ENCODE data around the gene HHLA2.

GRCh38 chr3:108359011-108359410, 62.7 kb downstream of the HHLA2 start:
- TF ChIP-seq GATA2 (IDR thresholded peaks at IDR 0.05; ENCODE audit: low read depth, low read length) = no peak
- no peak for TF ChIP-seq GATA3 (IDR thresholded peaks at IDR 0.05; ENCODE audit: low read depth, low read length)

All from SH-SY5Y (cell line).